ENCODE data around the gene KCNH3. TPM values are rescaled to one million over a fixed set of nuclear protein-coding genes. Genes with fewer than 3 reads are reported as not detected.
"Not testable (repeated sequence)": the region's sequence is repeated elsewhere in the genome, so short reads cannot be mapped to it uniquely, and the experiment has no call there.

The KCNH3 gene
- total RNA-seq = 0.71 and 0.83 TPM in 2 replicates

GRCh38 chr12:49538510-49539403 is at the start of gene KCNH3:
Gene KCNH3, plus strand, starts transcription at chr12:49539030. Its CDS starts 387 bp downstream, at chr12:49539417.
- intact Hi-C loops (cut with micrococcal nuclease) = loop anchor here (1.0 to 2.0 kb wide), 5 partner anchors 30 to 574 kb away; partner anchors contain the start of genes COX14, FMNL3 and MCRS1

- intact Hi-C loops (cut with micrococcal nuclease) = no loop called here
Observed at GRCh38 chr12:49489154-49489553, 49.7 kb upstream of the KCNH3 start.

GRCh38 chr12:49489720-49490119 is 49.1 kb upstream of the KCNH3 start:
- intact Hi-C loops (cut with micrococcal nuclease) = no loop called here

- intact Hi-C loops (cut with micrococcal nuclease) = no loop called here
Observed at GRCh38 chr12:49491823-49492222, 47.0 kb upstream of the KCNH3 start.

- intact Hi-C loops (cut with micrococcal nuclease) = no loop called here
Observed at GRCh38 chr12:49493900-49494299, 44.9 kb upstream of the KCNH3 start.

GRCh38 chr12:49496417-49497360 is 42.1 kb upstream of the KCNH3 start:
- intact Hi-C loops (cut with micrococcal nuclease) = no loop called here

GRCh38 chr12:49501895-49502294 is 36.9 kb upstream of the KCNH3 start:
- intact Hi-C loops (cut with micrococcal nuclease) = no loop called here

GRCh38 chr12:49502590-49502989 is 36.2 kb upstream of the KCNH3 start:
- intact Hi-C loops (cut with micrococcal nuclease) = no loop called here

- intact Hi-C loops (cut with micrococcal nuclease) = no loop called here
Observed at GRCh38 chr12:49503674-49504180, 35.1 kb upstream of the KCNH3 start.

- intact Hi-C loops (cut with micrococcal nuclease) = no loop called here
Observed at GRCh38 chr12:49505672-49506071, 33.2 kb upstream of the KCNH3 start.

GRCh38 chr12:49507139-49507538 is 31.7 kb upstream of the KCNH3 start:
- intact Hi-C loops (cut with micrococcal nuclease) = no loop called here

GRCh38 chr12:49509681-49510080 is 29.1 kb upstream of the KCNH3 start:
- intact Hi-C loops (cut with micrococcal nuclease) = not testable (repeated sequence)

GRCh38 chr12:49511410-49511809 is 27.4 kb upstream of the KCNH3 start:
- intact Hi-C loops (cut with micrococcal nuclease) = no loop called here

- intact Hi-C loops (cut with micrococcal nuclease) = no loop called here
Observed at GRCh38 chr12:49512546-49512945, 26.3 kb upstream of the KCNH3 start.

GRCh38 chr12:49515266-49515665 is 23.6 kb upstream of the KCNH3 start:
- intact Hi-C loops (cut with micrococcal nuclease) = loop anchor here (2.0 kb wide), 1 partner anchor 148 kb away; the partner anchor contains the start of gene SPATS2

GRCh38 chr12:49518914-49519573 is 19.8 kb upstream of the KCNH3 start:
- intact Hi-C loops (cut with micrococcal nuclease) = no loop called here

GRCh38 chr12:49519574-49519936 is 19.3 kb upstream of the KCNH3 start:
- intact Hi-C loops (cut with micrococcal nuclease) = no loop called here

GRCh38 chr12:49521389-49521788 is 17.4 kb upstream of the KCNH3 start:
- intact Hi-C loops (cut with micrococcal nuclease) = no loop called here

- intact Hi-C loops (cut with micrococcal nuclease) = no loop called here
Observed at GRCh38 chr12:49524660-49525324, 14.0 kb upstream of the KCNH3 start.

- intact Hi-C loops (cut with micrococcal nuclease) = no loop called here
Observed at GRCh38 chr12:49525942-49526341, 12.9 kb upstream of the KCNH3 start.
